Activated T-cell treated with anti-CD3 and anti-CD28 coated beads for 24 hours (primary cell): ENCODE data around the gene CHST3.

Experiments used
- DNase-seq: peaks from one replicate; pipeline ENCODE4 v3.0.0-alpha.2; 2020; ENCODE audit warnings: low read depth

The CHST3 gene

GRCh38 chr10:72056932-72057751 is 92.9 kb downstream of the CHST3 start:
- DNase-seq: no peak

GRCh38 chr10:72058347-72058898 is 94.2 kb downstream of the CHST3 start:
- no peak for DNase-seq

- no peak for DNase-seq
Measured at GRCh38 chr10:72058989-72059842, 95.0 kb downstream of the CHST3 start.

GRCh38 chr10:72059843-72060822 is 95.9 kb downstream of the CHST3 start:
- no peak for DNase-seq

GRCh38 chr10:72061491-72061890 is 97.3 kb downstream of the CHST3 start:
- no peak for DNase-seq

GRCh38 chr10:72061930-72062329 is 97.7 kb downstream of the CHST3 start:
- no peak for DNase-seq

GRCh38 chr10:72062382-72062781 is 98.2 kb downstream of the CHST3 start:
- no peak for DNase-seq
